HG02763 (cell line): ENCODE data around the gene BLOC1S6.
A peak's percentile ranks its signal among the peaks of the same experiment; 100 is the strongest.

Experiments
- ATAC-seq: cut with Tn5 transposase; IDR thresholded peaks from one replicate; pipeline ENCODE4 v1.9.1; 2021; ENCODE audit warnings: mild to moderate bottlenecking, moderate library complexity; ENCODE audit not compliant: unreplicated experiment

The BLOC1S6 gene

GRCh38 chr15:45587863-45588170 lies 638 bp downstream of the BLOC1S6 start:
- no peak for ATAC-seq

- ATAC-seq = no peak
Measured at GRCh38 chr15:45588219-45588875, 1.2 kb downstream of the BLOC1S6 start.

GRCh38 chr15:45589256-45589655 lies 2.1 kb downstream of the BLOC1S6 start:
- no peak for ATAC-seq

GRCh38 chr15:45594319-45594718 lies 7.1 kb downstream of the BLOC1S6 start:
- ATAC-seq = no peak

GRCh38 chr15:45594835-45595530 lies 7.8 kb downstream of the BLOC1S6 start:
- ATAC-seq = no peak

- no peak for ATAC-seq
Measured at GRCh38 chr15:45603881-45604280, 16.7 kb downstream of the BLOC1S6 start.

- ATAC-seq = no peak
Measured at GRCh38 chr15:45604326-45604725, 17.1 kb downstream of the BLOC1S6 start.

GRCh38 chr15:45606413-45606812 lies 19.2 kb downstream of the BLOC1S6 start:
- no peak for ATAC-seq

- no peak for ATAC-seq
Measured at GRCh38 chr15:45606841-45607240, 19.7 kb downstream of the BLOC1S6 start.

GRCh38 chr15:45611305-45611704 lies 24.1 kb downstream of the BLOC1S6 start:
- no peak for ATAC-seq

GRCh38 chr15:45612790-45613415 lies 25.7 kb downstream of the BLOC1S6 start:
- no peak for ATAC-seq

- no peak for ATAC-seq
Measured at GRCh38 chr15:45616901-45617323, 29.7 kb downstream of the BLOC1S6 start.

GRCh38 chr15:45618813-45619212 lies 31.6 kb downstream of the BLOC1S6 start:
- no peak for ATAC-seq

GRCh38 chr15:45628136-45628535 lies 41.0 kb downstream of the BLOC1S6 start:
- ATAC-seq = no peak

- no peak for ATAC-seq
Measured at GRCh38 chr15:45630917-45631691, 43.9 kb downstream of the BLOC1S6 start.

- ATAC-seq = no peak
Measured at GRCh38 chr15:45631776-45632175, 44.6 kb downstream of the BLOC1S6 start.

- ATAC-seq = peak; percentile 74
Measured at GRCh38 chr15:45634432-45635190, 47.4 kb downstream of the BLOC1S6 start, which contains the start of gene SQOR. SQOR (plus strand) TSS chr15:45635029; CDS start chr15:45658924, 23,895 bp downstream.

GRCh38 chr15:45635191-45635638 lies 48.0 kb downstream of the BLOC1S6 start:
- peak; percentile 37 for ATAC-seq

- ATAC-seq = no peak
Measured at GRCh38 chr15:45635763-45636292, 48.6 kb downstream of the BLOC1S6 start.

GRCh38 chr15:45637141-45637540 lies 50.0 kb downstream of the BLOC1S6 start:
- ATAC-seq = no peak
